Measurements from ENCODE around the gene IL15RA.
"Not testable (repeated sequence)": the region's sequence is repeated elsewhere in the genome, so short reads cannot be mapped to it uniquely, and the experiment has no call there.

Gene IL15RA

GRCh38 chr10:5949009-5949759 is 28.2 kb downstream of the IL15RA start:
- peak; percentile 57 for DNase-seq

GRCh38 chr10:5948208-5948585 is 29.1 kb downstream of the IL15RA start:
- DNase-seq, result no peak

- no peak for DNase-seq
Observed at GRCh38 chr10:5947471-5948207, 29.7 kb downstream of the IL15RA start.

- DNase-seq, result no peak
Observed at GRCh38 chr10:5946786-5947185, 30.6 kb downstream of the IL15RA start.

GRCh38 chr10:5946419-5946775 is 30.9 kb downstream of the IL15RA start:
- DNase-seq, result not testable (repeated sequence)

- DNase-seq, result peak; percentile 93
Observed at GRCh38 chr10:5945561-5946418, 31.6 kb downstream of the IL15RA start.

- no peak for DNase-seq
Observed at GRCh38 chr10:5945190-5945509, 32.2 kb downstream of the IL15RA start.

- peak; percentile 98 for DNase-seq
Observed at GRCh38 chr10:5944389-5945189, 32.8 kb downstream of the IL15RA start.

GRCh38 chr10:5943536-5943935 is 33.8 kb downstream of the IL15RA start:
- peak; percentile 21 for DNase-seq

GRCh38 chr10:5942474-5942873 is 34.9 kb downstream of the IL15RA start:
- DNase-seq, result no peak

GRCh38 chr10:5942001-5942400 is 35.3 kb downstream of the IL15RA start:
- no peak for DNase-seq

- DNase-seq, result no peak
Observed at GRCh38 chr10:5941579-5941978, 35.8 kb downstream of the IL15RA start.

- no peak for DNase-seq
Observed at GRCh38 chr10:5940807-5941218, 36.5 kb downstream of the IL15RA start.

GRCh38 chr10:5938291-5938690 is 39.1 kb downstream of the IL15RA start:
- DNase-seq, result no peak

- DNase-seq, result no peak
Observed at GRCh38 chr10:5937016-5937415, 40.3 kb downstream of the IL15RA start.

- DNase-seq, result no peak
Observed at GRCh38 chr10:5935628-5936027, 41.7 kb downstream of the IL15RA start.

- no peak for DNase-seq
Observed at GRCh38 chr10:5933909-5934546, 43.3 kb downstream of the IL15RA start.

- no peak for DNase-seq
Observed at GRCh38 chr10:5932345-5932744, 45.0 kb downstream of the IL15RA start.

- no peak for DNase-seq
Observed at GRCh38 chr10:5930272-5930671, 47.1 kb downstream of the IL15RA start.

- no peak for DNase-seq
Observed at GRCh38 chr10:5929442-5929841, 47.9 kb downstream of the IL15RA start.

GRCh38 chr10:5927306-5927705 is 50.0 kb downstream of the IL15RA start:
- DNase-seq, result peak; percentile 40

- DNase-seq, result no peak
Observed at GRCh38 chr10:5924889-5925288, 52.5 kb downstream of the IL15RA start.

All from EL (cell line).